Measurements from ENCODE around the gene GNB4. TPM values are rescaled to one million over a fixed set of nuclear protein-coding genes. Genes with fewer than 3 reads are reported as not detected.

Gene GNB4
- total and polyA plus RNA-seq, 2 of the 8 experiments (the other 6 are each of a cell fraction or from before 2014, with no cell fraction given), result 13.4 to 29.2 TPM

DNA sequence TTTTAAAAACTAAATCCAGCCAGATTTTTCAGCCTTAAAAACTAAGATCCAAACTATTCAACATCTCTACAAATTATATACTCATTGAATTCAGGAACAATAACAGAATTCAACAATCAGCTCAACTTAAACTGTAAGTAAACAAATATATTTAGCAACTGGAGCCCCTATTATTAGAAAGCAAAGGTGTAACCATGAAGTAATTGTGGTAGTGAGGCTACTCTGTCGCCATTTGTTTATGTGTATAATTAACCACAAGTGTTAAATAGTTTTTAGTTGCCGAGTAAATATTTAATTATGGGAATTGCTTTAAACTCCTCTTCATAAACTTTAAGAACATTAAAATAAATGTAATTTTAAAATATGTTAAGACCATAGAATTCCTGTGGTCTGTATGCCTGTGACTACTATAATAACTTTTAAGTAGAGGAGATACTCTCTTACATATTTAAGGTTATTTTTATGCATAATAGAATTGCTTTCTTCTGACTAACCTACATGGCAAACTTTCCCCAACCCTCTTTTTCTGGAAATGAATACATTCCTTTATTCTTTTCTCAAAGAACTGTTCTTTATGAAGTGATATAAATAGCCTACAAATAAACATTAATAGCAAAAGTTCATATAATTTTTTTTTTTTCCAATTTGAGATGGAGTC is 52.6 kb downstream of the GNB4 start:
- FAIRE-seq (no peak), DNase-seq (ENCODE audit: low read depth in 1 of 2, low spot score in 2 of 2) (no peak)
- no peaks in the 10 kb centered on the region for H3K23me2 ChIP-seq (ENCODE audit: low read depth, low read length)
- H2AFZ ChIP-seq (ENCODE audit: low read length), result no peak overlapping the region
- no peak for TF ChIP-seq TBP (IDR thresholded peaks at IDR 0.05; ENCODE audit: low read depth, low read length)
- TF ChIP-seq SP2 (IDR thresholded peaks at IDR 0.05; ENCODE audit: low read length), result no peak
- no peak for TF ChIP-seq NRF1 (IDR thresholded peaks at IDR 0.05; ENCODE audit: low read depth, low read length)
- no peak for TF ChIP-seq SP1 (IDR thresholded peaks at IDR 0.05; ENCODE audit: low read depth, low read length)
- TF ChIP-seq POLR2AphosphoS5 (IDR thresholded peaks at IDR 0.05; ENCODE audit: low read depth, low read length), result no peak
- no peak for TF ChIP-seq RFX5 (IDR thresholded peaks at IDR 0.05; ENCODE audit: borderline replicate concordance, low read depth, low read length)
- TF ChIP-seq BACH1 (IDR thresholded peaks at IDR 0.05; ENCODE audit: low read length), result no peak
- no peak for TF ChIP-seq RXRA (IDR thresholded peaks at IDR 0.05; ENCODE audit: insufficient read depth, low read depth, low read length)
- no peak for TF ChIP-seq CTBP2 (IDR thresholded peaks at IDR 0.05; ENCODE audit: borderline replicate concordance, insufficient read depth, insufficient read length, low read length)
- no peak for TF ChIP-seq YY1 (IDR thresholded peaks at IDR 0.05; ENCODE audit: low read depth, low read length)
- TF ChIP-seq, protein P1, sequence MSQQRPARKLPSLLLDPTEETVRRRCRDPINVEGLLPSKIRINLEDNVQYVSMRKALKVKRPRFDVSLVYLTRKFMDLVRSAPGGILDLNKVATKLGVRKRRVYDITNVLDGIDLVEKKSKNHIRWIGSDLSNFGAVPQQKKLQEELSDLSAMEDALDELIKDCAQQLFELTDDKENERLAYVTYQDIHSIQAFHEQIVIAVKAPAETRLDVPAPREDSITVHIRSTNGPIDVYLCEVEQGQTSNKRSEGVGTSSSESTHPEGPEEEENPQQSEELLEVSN (IDR thresholded peaks at IDR 0.05), result no peak
- no peaks in the 10 kb centered on the region for H3K79me2 ChIP-seq (ENCODE audit: control insufficient read depth in 1 of 2, insufficient read depth in 2 of 2, low read length in 2 of 2)
- no peak overlapping the region for H2BK5ac ChIP-seq (ENCODE audit: low read depth, low read length)
- no peak overlapping the region for H3K23ac ChIP-seq (ENCODE audit: insufficient read length)
- H4K20me1 ChIP-seq (replicated peaks in 1 of 2; ENCODE audit: control insufficient read depth in 1 of 2, insufficient read depth in 2 of 2, low read length in 2 of 2), result no peaks in the 10 kb centered on the region
- H3K4me1 ChIP-seq (replicated peaks in 1 of 4; ENCODE audit: control insufficient read depth in 3 of 4, insufficient read depth in 4 of 4, low read length in 3 of 4), result peaks cover 0 to 10% (median 3%) of the 10 kb centered on the region in 4 experiments; a peak in 3 of 7 replicates
- no peak overlapping the region for H2AK5ac ChIP-seq (ENCODE audit: low read depth, low read length)
- H3K14ac ChIP-seq (ENCODE audit: insufficient read length), result no peak overlapping the region
- no peak overlapping the region for H4K91ac ChIP-seq (replicated peaks; ENCODE audit: insufficient read length, low read length)
- no peak overlapping the region for H4K5ac ChIP-seq (ENCODE audit: insufficient read length, low read depth, low read length)
- no peak overlapping the region for H2BK12ac ChIP-seq (ENCODE audit: low read depth, low read length)
- no peak overlapping the region for H3K18ac ChIP-seq (ENCODE audit: extremely low read depth, low read length)
- no peaks in the 10 kb centered on the region for H3K27me3 ChIP-seq (replicated peaks in 1 of 4; ENCODE audit: control insufficient read depth in 3 of 4, extremely low read depth in 1 of 4, insufficient read depth in 3 of 4, low read length in 3 of 4)
- WGBS, 2 experiments (ENCODE audit: extremely low coverage in 1 of 2, insufficient coverage in 1 of 2, insufficient read length in 1 of 2, insufficient replicate concordance in 2 of 2, low coverage in 1 of 2, low lambda C conversion rate in 2 of 2, missing lambda C conversion rate in 1 of 2), result 89% methylated on average over 2 of the region's 2 CpGs; no CpG with 5 or more reads in 1 of the 2 experiments
- H2BK120ac ChIP-seq (replicated peaks; ENCODE audit: low read depth, low read length), result no peak overlapping the region
- H3K4me2 ChIP-seq (ENCODE audit: insufficient read depth in 1 of 2, low read depth in 2 of 2, low read length in 2 of 2), result no peak overlapping the region
- H3K9me3 ChIP-seq (ENCODE audit: insufficient read depth in 2 of 2, low read depth in 1 of 2, low read length in 1 of 2), result no peaks in the 10 kb centered on the region
- H3K79me1 ChIP-seq (ENCODE audit: low read depth, low read length), result no peaks in the 10 kb centered on the region; the same call in 1 of the 2 replicates
- no peak overlapping the region for H2BK20ac ChIP-seq (ENCODE audit: low read length)
- H3K56ac ChIP-seq (replicated peaks; ENCODE audit: insufficient read length, low read depth, low read length), result no peak overlapping the region
- no peak overlapping the region for H3K27ac ChIP-seq (ENCODE audit: low read depth, low read length)
- peaks cover 0 to 2% (median 0%) of the 10 kb centered on the region in 4 experiments; a peak in 2 of 8 replicates for H3K36me3 ChIP-seq (ENCODE audit: control insufficient read depth in 2 of 4, insufficient read depth in 4 of 4, low read length in 3 of 4)
- ChIA-PET POLR2A (ENCODE audit: partially characterized antibody) (no interaction called here), CTCF (ENCODE audit: partially characterized antibody) (interaction anchor here (0.6 to 2.0 kb wide), 2 partner anchors 23 to 119 kb away, joined by 3 to 6 read pairs; no protein-coding TSS in a partner anchor)
- no peak overlapping the region for H4K8ac ChIP-seq (ENCODE audit: extremely low read depth, insufficient read depth, low read length)
- no peak overlapping the region for H3K9ac ChIP-seq (replicated peaks in 1 of 4; ENCODE audit: extremely low read depth in 1 of 4, low read depth in 3 of 4, low read length in 3 of 4)
- no peak overlapping the region for H3K4me3 ChIP-seq (ENCODE audit: extremely low read depth in 1 of 4, insufficient read depth in 2 of 4, low read depth in 3 of 4, low read length in 4 of 4)
- H2BK15ac ChIP-seq (ENCODE audit: low read length), result no peak overlapping the region
- no peak overlapping the region for H3K4ac ChIP-seq (replicated peaks; ENCODE audit: insufficient read length, low read depth, low read length)

All from H1 (cell line).